DOHH2 (cell line): Measurements from ENCODE around the gene STARD13.

Experiments
- H3F3A ChIP-seq: fragments of 200-600 bp; sonication (generic), shearing (Covaris generic); 2 replicates; pipeline ENCODE4 v1.6.0; 2016; ENCODE audit warnings: antibody characterized with exemption, mild to moderate bottlenecking; ENCODE audit not compliant: control insufficient read depth, insufficient read depth
- H3K27ac ChIP-seq: fragments of 200-600 bp; sonication (generic); 2 replicates; pipeline ENCODE4 v1.5.1; 2014; ENCODE audit warnings: low read depth, mild to moderate bottlenecking, low read length, moderate library complexity
- H3K27me3 ChIP-seq: fragments of 200-600 bp; sonication (generic); 2 replicates; pipeline ENCODE4 v1.6.1; 2014; ENCODE audit warnings: mild to moderate bottlenecking, low read length, mixed read lengths; ENCODE audit not compliant: control insufficient read depth
- H3K36me3 ChIP-seq: fragments of 200-600 bp; sonication (generic); 2 replicates; pipeline ENCODE4 v1.6.1; 2014; ENCODE audit warnings: mild to moderate bottlenecking, low read length, moderate library complexity, mixed read lengths; ENCODE audit not compliant: control insufficient read depth
- H3K4me1 ChIP-seq: fragments of 200-600 bp; sonication (generic); 2 replicates; pipeline ENCODE4 v1.6.1; 2014; ENCODE audit warnings: mild to moderate bottlenecking, low read length, mixed read lengths; ENCODE audit not compliant: control insufficient read depth
- H3K4me2 ChIP-seq: fragments of 200-600 bp; sonication (generic); 2 replicates; pipeline ENCODE4 v1.6.0; 2014; ENCODE audit warnings: mild to moderate bottlenecking, low read length, moderate library complexity
- H3K4me3 ChIP-seq: fragments of 200-600 bp; sonication (generic); 2 replicates; pipeline ENCODE4 v1.5.1; 2014; ENCODE audit warnings: mild to moderate bottlenecking, low read length, mixed read lengths
- H3K79me2 ChIP-seq: fragments of 200-600 bp; sonication (generic); 2 replicates; pipeline ENCODE4 v1.6.1; 2014; ENCODE audit warnings: mild to moderate bottlenecking, low read length, mixed read lengths; ENCODE audit not compliant: control insufficient read depth
- H3K9me2 ChIP-seq: fragments of 200-600 bp; sonication (generic); replicated peaks from 2 replicates; pipeline ENCODE4 v1.6.1; 2014; ENCODE audit warnings: mild to moderate bottlenecking, low read length, mixed read lengths; ENCODE audit not compliant: control insufficient read depth
- H3K9me3 ChIP-seq: fragments of 200-600 bp; sonication (generic); 2 replicates; pipeline ENCODE4 v1.6.1; 2014; ENCODE audit warnings: antibody characterized with exemption, low read length, mixed read lengths; ENCODE audit not compliant: control insufficient read depth, insufficient read depth
- H4K20me1 ChIP-seq: fragments of 200-600 bp; sonication (generic); 2 replicates; pipeline ENCODE4 v1.6.0; 2014; ENCODE audit warnings: low read depth, mild to moderate bottlenecking, antibody characterized with exemption, low read length, moderate library complexity; ENCODE audit not compliant: control insufficient read depth, insufficient read depth
- EZH2phosphoT487 ChIP-seq: fragments of 200-600 bp; sonication (generic); IDR thresholded peaks from 2 replicates; pipeline ENCODE4 v1.6.1; 2017; ENCODE audit warnings: borderline replicate concordance, mild to moderate bottlenecking, antibody characterized with exemption, low read length, moderate library complexity, mixed read lengths
- TF ChIP-seq, protein P1 (sequence below): fragments of 200-600 bp; sonication (generic); IDR thresholded peaks from one replicate; pipeline ENCODE4 v1.5.1; 2014; ENCODE audit warnings: antibody characterized with exemption, mild to moderate bottlenecking, low read depth, low read length; ENCODE audit not compliant: poor library complexity, severe bottlenecking

STARD13 gene

DNA sequence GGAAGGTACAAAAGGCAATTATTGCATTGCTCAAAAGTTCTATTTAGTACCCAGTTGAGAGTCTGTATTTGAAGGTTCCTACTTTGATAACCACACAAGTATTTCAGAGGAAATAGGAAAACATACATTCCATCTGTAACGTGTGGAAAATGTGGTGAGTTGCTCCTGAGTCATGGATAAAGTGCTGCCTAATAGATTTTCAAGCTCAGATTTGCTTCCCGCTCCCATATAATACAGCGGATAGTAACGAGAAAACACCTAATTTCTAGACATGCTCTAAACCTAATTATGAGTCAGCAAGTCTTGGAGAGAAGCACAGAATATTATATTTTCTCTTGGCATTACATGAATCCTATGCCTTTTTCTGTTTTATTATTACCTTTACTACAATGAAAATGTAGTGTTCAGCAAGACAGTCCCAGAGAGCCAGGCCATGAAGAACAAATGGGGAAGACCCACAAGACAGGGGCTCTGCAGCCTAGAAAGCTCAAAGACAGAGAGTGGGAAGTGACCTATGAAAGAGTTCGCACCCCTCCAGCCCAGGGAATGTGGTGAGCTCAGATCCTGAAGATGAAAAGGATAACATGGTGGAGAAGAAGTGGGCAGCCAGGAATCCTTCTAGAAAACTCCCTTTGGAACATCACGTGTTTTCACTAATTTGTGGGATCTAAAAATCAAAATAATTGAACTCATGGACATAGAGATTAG is 116.1 kb downstream of the STARD13 start:
- Histone ChIP-seq H3K4me3 (no peak overlapping the region), H3K27ac (no peak overlapping the region), H3K9me3 (no peaks in the 10 kb centered on the region), H3K79me2 (no peaks in the 10 kb centered on the region), H3K36me3 (no peaks in the 10 kb centered on the region), H4K20me1 (no peaks in the 10 kb centered on the region), H3K4me2 (no peak overlapping the region), H3K4me1 (no peaks in the 10 kb centered on the region), H3K9me2 (no peaks in the 10 kb centered on the region; the same call in 1 of the 2 replicates), H3F3A (no peaks in the 10 kb centered on the region), H3K27me3 (peaks cover 1% of the 10 kb centered on the region; the same call in 1 of the 2 replicates)
- TF ChIP-seq EZH2phosphoT487, result no peak
- TF ChIP-seq, protein P1, sequence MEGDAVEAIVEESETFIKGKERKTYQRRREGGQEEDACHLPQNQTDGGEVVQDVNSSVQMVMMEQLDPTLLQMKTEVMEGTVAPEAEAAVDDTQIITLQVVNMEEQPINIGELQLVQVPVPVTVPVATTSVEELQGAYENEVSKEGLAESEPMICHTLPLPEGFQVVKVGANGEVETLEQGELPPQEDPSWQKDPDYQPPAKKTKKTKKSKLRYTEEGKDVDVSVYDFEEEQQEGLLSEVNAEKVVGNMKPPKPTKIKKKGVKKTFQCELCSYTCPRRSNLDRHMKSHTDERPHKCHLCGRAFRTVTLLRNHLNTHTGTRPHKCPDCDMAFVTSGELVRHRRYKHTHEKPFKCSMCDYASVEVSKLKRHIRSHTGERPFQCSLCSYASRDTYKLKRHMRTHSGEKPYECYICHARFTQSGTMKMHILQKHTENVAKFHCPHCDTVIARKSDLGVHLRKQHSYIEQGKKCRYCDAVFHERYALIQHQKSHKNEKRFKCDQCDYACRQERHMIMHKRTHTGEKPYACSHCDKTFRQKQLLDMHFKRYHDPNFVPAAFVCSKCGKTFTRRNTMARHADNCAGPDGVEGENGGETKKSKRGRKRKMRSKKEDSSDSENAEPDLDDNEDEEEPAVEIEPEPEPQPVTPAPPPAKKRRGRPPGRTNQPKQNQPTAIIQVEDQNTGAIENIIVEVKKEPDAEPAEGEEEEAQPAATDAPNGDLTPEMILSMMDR, result no peak

DNA sequence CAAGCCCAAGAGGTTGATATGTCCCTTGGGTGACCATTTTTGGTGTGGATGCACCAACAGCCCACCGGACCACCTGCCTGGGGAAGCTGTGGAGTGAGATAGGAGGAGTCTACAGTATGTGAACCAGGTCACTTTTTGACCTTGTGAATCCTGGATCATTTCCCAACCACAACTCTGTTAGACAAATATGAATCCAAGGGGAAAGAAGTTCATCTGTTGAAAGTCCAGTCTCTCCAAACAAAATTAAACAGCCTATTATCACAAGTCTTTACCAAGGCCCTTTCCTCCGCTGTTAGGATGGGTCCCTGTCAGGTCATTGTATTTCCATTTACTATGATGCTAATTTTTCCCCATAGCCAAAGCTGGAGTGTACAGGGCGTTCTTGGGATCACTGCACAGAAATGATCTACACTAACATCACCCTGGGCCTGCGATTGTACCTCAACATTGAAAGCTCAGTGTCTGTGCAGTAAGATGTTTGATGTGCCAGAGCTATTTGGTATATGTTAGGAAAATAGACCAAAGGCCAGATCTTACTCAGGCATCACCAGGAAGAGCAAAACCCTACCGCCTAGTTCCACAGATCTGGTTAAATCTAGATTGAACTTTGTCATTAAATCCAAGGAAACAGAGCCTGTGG is 117.1 kb downstream of the STARD13 start:
- Histone ChIP-seq H3K4me2 (no peak overlapping the region), H3F3A (no peaks in the 10 kb centered on the region), H3K9me2 (peaks cover 3% of the 10 kb centered on the region; the same call in 1 of the 2 replicates), H3K9me3 (no peaks in the 10 kb centered on the region), H3K27ac (no peak overlapping the region), H3K4me1 (no peaks in the 10 kb centered on the region), H3K27me3 (no peaks in the 10 kb centered on the region), H3K79me2 (no peaks in the 10 kb centered on the region), H3K4me3 (no peak overlapping the region), H3K36me3 (no peaks in the 10 kb centered on the region), H4K20me1 (no peaks in the 10 kb centered on the region)
- TF ChIP-seq, protein P1, result no peak
- TF ChIP-seq EZH2phosphoT487, result no peak

DNA sequence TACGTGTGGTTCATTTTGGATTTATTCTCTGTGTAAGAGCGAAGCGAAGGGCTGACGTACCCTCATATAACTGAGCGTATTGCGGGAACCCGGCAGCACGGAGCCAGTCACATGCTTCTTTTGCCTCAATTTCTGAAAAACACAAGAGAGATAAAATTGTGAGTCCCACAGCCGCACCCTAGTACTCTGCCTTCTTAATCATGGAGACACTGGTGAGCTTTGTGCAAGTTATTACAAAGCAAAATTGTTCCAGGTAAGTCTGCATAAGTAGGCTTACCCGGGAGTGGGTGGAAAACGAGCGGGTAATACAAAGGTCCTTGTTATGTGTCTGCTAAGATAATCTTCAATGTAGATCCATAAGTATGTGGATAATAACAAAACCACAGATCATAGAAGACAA is 118.1 kb downstream of the STARD13 start:
- Histone ChIP-seq H4K20me1 (no peaks in the 10 kb centered on the region), H3K27me3 (no peaks in the 10 kb centered on the region), H3F3A (no peaks in the 10 kb centered on the region), H3K4me2 (no peak overlapping the region), H3K79me2 (no peaks in the 10 kb centered on the region), H3K4me3 (no peak overlapping the region), H3K27ac (no peak overlapping the region), H3K4me1 (no peaks in the 10 kb centered on the region), H3K9me3 (no peaks in the 10 kb centered on the region), H3K9me2 (peaks cover 3% of the 10 kb centered on the region; the same call in 1 of the 2 replicates), H3K36me3 (no peaks in the 10 kb centered on the region)
- TF ChIP-seq, protein P1, result no peak
- no peak for TF ChIP-seq EZH2phosphoT487
